HG03571 (cell line): ENCODE data around the gene SMIM29.

Experiments
- ATAC-seq: cut with Tn5 transposase; IDR thresholded peaks from one replicate; pipeline ENCODE4 v1.9.1; 2021; ENCODE audit not compliant: unreplicated experiment

Gene SMIM29

DNA sequence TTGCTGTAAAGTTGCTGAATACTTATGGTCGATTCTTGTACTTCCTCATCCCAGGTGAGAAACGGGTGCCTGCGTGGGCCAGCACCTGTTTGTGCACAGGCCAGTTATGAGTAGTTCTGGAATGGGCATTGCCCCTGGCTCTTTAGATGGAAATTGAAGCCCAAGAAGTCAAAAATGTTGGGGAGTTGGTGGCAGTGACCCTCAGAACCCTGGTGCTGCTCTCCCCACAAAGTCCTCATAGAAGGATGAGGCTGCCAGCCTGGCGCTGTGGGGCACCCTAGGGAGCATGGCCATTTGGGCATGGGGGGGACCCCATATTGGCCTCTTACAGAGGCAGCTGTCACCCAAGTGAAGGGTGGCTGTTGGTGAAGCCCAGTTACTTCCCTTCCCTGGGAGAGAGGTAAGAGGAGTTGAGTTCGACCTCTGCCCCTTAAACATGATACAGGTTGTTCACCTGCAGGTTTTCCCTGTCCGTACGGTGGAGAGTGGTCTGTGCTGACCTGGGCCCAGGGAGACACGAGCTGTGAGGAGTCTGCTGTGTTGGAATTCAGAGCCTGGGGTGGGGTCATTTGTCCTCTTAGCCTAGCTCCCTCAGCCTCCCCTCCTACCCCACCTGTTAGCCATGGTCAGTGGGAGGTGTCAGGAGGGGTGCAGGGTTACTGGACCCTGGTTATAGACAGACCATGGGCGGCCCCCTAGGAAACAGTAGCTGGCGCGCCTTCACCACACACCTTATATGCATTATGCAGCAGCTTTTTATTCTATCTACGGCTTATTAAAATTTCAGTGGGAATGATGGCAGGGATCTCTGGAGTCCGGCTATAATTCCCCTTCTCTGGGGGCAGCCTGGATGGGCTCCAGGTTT lies 7.2 kb downstream of the SMIM29 start:
- no peak for ATAC-seq

DNA sequence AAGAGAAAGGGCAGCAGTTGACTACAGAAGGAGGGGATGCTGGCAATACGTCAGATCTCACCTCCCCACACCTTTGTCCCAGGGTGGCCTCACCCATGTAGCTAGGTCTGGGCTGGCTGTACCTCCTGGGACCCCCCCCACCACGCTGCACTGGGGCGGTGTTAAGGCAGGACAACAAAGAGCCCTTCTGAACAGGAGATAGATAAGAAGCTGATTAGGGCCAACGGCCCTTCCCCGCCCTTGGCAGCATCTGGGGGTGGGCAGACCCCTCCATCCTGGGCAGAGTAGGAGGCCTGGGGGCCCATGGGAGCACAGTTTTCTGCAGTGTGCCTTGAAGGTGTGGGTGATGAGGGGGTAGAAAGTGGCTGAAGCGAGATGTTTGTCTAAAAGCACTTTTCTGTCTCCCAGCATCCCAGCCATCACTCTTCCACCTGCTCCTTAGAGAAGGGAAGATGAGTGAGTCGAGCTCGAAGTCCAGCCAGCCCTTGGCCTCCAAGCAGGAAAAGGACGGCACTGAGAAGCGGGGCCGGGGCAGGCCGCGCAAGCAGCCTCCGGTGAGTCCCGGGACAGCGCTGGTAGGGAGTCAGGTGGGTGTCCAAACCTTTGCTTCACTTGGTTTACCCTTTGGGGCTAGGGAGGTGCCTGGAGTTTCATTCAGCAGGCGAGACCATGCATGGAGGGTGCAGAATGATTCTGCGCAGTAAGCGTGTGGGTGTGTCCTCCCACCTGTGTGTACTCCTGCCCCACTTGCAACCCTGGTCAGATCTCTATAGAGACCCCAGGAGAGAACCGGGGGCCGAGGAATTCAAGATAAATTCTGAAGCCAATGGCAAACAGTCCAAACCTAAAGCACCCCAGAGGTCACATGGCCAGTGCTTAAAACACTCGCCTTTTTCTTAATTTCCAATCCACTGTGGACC lies 8.2 kb downstream of the SMIM29 start:
- ATAC-seq, result no peak

- ATAC-seq, result no peak
Observed at GRCh38 chr6:34239893-34240292, 8.9 kb downstream of the SMIM29 start.

GRCh38 chr6:34239500-34239825 lies 9.3 kb downstream of the SMIM29 start:
- ATAC-seq, result no peak

- no peak for ATAC-seq
Observed at GRCh38 chr6:34238585-34239499, 10.0 kb downstream of the SMIM29 start.

GRCh38 chr6:34237722-34238584 lies 10.9 kb downstream of the SMIM29 start:
- no peak for ATAC-seq

DNA sequence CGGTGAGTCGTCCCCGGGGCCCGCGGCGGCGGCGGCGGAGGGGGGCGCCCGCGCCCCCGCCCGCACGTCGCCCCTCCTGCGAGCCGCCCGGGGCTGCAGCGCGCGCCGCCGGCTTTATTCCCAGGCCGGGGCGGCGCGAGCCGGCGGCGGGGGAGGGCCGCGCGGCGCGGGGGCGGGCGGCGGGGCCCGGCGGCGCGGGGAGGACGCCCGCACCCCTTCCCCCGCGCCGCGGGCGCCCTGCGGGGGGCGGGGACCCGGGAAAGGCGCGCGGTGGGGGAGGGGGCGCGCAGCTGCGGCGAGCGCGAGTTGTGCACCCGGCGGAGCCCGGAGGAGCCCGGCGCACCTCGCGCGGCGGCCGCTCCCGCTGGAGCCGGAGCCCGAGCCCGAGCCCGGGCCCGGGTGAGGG lies 11.5 kb downstream of the SMIM29 start:
- ATAC-seq, result peak; percentile 6

- peak; percentile 59 for ATAC-seq
Observed at GRCh38 chr6:34236443-34237315, 12.1 kb downstream of the SMIM29 start, which contains the start of gene HMGA1. Gene HMGA1 (plus strand): TSS chr6:34236873. CDS start chr6:34240781, 3,908 bp downstream.

- no peak for ATAC-seq
Observed at GRCh38 chr6:34236131-34236442, 12.7 kb downstream of the SMIM29 start.

GRCh38 chr6:34235307-34236130 lies 13.3 kb downstream of the SMIM29 start:
- ATAC-seq, result no peak

DNA sequence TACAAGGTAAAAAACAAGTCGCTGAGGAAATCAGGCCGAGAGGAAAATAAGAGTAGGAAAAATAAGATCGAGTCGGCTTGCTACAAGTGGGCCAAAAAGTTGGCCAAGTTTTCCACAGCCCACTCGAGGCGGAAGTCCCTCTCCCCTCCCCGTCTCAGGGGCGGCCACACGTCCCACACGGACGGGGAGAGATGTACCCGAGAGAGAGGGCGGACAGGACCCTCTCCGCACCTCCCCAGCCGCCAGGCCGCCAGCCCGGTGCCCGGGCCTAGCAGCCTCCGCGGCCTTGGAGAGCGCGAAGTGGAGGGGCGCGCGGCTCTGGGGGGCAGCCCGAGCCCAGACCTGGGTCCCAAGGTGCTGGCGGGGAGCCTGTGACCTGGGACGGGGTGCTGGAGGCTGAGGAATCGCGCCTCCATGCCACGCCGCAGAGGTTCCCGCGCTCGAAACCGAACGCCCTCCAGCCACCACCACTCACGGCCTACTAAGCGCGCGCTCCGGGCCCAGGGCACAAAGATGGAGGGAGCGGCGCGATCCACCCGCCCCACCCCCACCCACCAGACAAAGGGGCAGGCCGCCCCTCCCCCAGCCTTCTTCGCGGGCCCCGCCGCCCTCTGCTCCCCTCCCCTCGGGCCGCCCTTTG lies 14.0 kb downstream of the SMIM29 start:
- no peak for ATAC-seq

DNA sequence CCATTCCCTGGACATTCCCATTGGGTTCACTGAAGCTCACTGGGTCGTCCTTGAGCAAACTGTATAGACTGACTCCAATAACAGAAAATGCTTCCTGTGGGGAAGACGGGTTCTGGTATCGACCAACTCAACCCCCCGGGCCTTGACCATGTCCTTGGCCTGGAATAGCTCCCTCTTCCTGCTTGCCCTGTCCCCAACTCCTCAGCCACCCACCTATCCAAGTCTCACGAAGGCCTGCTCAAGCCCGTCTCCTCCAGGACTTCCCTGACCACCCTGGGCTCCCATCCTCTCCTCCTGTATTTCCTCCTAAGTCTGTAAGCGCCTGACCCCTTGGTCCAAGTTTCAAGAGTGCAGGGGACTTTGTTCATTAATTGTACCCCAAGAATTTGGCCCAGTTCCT lies 14.9 kb downstream of the SMIM29 start:
- ATAC-seq, result no peak

GRCh38 chr6:34232901-34233300 lies 15.9 kb downstream of the SMIM29 start:
- no peak for ATAC-seq

- no peak for ATAC-seq
Observed at GRCh38 chr6:34231566-34232336, 17.1 kb downstream of the SMIM29 start.

GRCh38 chr6:34230653-34231371 lies 18.0 kb downstream of the SMIM29 start:
- ATAC-seq, result no peak

- no peak for ATAC-seq
Observed at GRCh38 chr6:34229877-34230276, 18.9 kb downstream of the SMIM29 start.
